Activated T-cell treated with anti-CD3 and anti-CD28 coated beads, Interleukin-2, amount 50 U/mL, for 72 hours (primary cell): ENCODE data around the gene KCNK3. TPM values are rescaled to one million over a fixed set of nuclear protein-coding genes. Genes with fewer than 3 reads are reported as not detected.

Source experiments
- ATAC-seq, 2 donors: fragments of 150-1000 bp; cut with Tn5 transposase; replicated peaks in 1 of 2; 2 replicates each; pipeline ENCODE4 v1.10.0; 2021; ENCODE audit warnings: moderate library complexity in 2 of 2, mild to moderate bottlenecking in 1 of 2
- DNase-seq, 2 donors: peaks; one replicate each; pipeline ENCODE4 v3.0.0; 2021 to 2022; ENCODE audit warnings: mixed read lengths in 1 of 2
- H3K27ac Mint-ChIP-seq: one replicate; pipeline ENCODE4 v1.8.0; 2022; ENCODE audit warnings: mild to moderate bottlenecking, moderate library complexity, mixed read lengths
- H3K27me3 Mint-ChIP-seq: one replicate; pipeline ENCODE4 v1.8.0; 2022; ENCODE audit warnings: low read depth, mixed read lengths
- H3K36me3 Mint-ChIP-seq, 2 donors: one replicate each; pipeline ENCODE4 v1.8.0; 2022; ENCODE audit warnings: mixed read lengths in 2 of 2, mild to moderate bottlenecking in 1 of 2; ENCODE audit not compliant: insufficient read depth in 2 of 2
- H3K4me1 Mint-ChIP-seq: one replicate; pipeline ENCODE4 v1.8.0; 2022; ENCODE audit warnings: low read depth, mixed read lengths
- H3K4me3 Mint-ChIP-seq, 2 donors: one replicate each; pipeline ENCODE4 v1.8.0; 2022; ENCODE audit warnings: mild to moderate bottlenecking in 2 of 2, mixed read lengths in 2 of 2, moderate library complexity in 2 of 2
- H3K9me3 Mint-ChIP-seq, 2 donors: one replicate each; pipeline ENCODE4 v1.8.0; 2022; ENCODE audit warnings: mixed read lengths in 2 of 2
- total RNA-seq, 2 donors: library from RNA; stranded (reverse); gene quantifications; one replicate each; pipeline ENCODE4 v1.2.3, GENCODE V29; 2022

KCNK3 gene
- total RNA-seq, 2 donors from 2014 or later: not detected

DNA sequence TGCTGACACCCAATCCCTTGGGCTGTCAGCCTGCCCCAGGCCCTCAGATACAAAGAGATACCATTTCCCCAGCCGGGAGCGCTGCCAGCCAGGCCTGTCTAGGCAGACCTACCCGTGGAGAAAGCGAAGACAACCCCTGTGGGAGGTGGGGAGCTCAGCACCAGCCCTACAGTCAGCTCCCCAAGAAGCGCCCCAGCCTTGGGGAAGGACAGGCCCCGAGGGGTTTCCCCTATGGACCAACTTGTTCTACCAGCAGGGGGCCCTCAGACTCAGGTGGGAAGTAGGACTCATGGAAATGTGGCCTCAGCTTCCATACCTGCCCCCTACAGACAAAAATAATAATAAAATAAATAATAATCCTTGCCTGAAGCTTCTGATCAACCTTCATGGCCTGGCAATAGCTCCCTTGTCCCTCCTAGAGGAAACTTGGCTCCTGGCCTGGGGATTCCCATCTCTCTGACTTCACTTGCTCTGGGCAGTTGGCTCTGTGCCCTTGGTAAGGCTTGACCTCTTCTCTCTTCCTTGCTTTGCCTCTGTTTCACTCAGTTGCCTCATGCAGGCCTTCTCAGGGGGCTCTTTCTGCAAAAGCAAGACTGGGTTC lies 78.6 kb downstream of the KCNK3 start:
- ATAC-seq (peak; percentile 21 to 39), DNase-seq (peak; percentile 25 to 41)
- H3K9me3 Mint-ChIP-seq: no peaks in the 10 kb centered on the region
- no peaks in the 10 kb centered on the region for H3K36me3 Mint-ChIP-seq
- H3K27ac Mint-ChIP-seq: no peak overlapping the region
- H3K4me1 Mint-ChIP-seq: peaks cover 55% of the 10 kb centered on the region
- H3K4me3 Mint-ChIP-seq: no peak overlapping the region
- H3K27me3 Mint-ChIP-seq: no peaks in the 10 kb centered on the region

DNA sequence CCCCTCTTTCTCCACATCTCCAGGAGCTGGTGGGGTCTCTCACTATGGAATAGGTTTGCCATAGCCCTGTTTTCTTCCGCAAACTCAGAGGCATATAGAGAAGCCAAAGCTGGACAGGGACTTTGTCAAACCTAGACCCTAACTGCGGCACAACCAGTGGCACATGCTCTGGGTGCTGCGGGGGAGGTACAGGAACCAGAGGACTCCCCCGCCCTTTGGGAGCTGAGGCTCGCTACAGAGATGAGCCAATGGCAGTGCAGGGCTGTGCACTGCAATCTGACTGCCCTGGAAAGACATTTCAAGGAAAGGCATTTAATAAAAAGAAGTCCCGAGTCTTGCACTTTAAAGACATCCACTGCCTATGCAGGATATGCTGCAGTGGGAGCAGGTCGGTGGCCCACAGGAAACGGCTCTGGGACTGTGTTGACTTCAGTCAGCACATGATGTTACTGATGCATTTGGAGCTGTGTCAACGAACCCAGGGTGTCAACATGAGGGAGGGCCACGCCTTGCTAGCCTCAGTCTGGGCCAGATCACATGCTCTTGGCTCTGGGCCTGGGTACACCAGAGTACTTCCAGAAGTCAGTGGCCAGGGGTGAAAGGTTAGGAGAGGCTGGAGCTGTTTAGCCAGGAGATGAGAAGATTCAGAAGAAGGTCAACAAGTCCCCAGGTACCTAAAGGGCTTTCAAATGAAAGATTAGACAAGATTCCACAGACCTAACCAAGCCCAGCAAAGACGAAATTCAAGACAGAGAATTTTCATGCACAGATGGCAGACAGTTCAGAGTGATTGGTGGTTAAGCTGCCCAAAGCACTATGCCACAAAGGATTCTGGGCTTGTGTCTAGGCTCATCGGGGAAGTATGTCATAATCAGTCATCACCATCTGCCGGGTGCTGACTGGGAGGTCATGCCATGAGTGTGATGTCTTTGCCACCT lies 79.8 kb downstream of the KCNK3 start:
- Mint-ChIP-seq H3K9me3 (no peaks in the 10 kb centered on the region), H3K4me3 (peak overlapping the region; percentile 19 to 30), H3K4me1 (peaks cover 49% of the 10 kb centered on the region), H3K36me3 (peaks cover 0 to 6% of the 10 kb centered on the region in 2 donors), H3K27ac (peak overlapping the region; percentile 53), H3K27me3 (no peaks in the 10 kb centered on the region)
- DNase-seq (peak in 1 of 2 donors; percentile 27), ATAC-seq (peak; percentile 68 to 70)

DNA sequence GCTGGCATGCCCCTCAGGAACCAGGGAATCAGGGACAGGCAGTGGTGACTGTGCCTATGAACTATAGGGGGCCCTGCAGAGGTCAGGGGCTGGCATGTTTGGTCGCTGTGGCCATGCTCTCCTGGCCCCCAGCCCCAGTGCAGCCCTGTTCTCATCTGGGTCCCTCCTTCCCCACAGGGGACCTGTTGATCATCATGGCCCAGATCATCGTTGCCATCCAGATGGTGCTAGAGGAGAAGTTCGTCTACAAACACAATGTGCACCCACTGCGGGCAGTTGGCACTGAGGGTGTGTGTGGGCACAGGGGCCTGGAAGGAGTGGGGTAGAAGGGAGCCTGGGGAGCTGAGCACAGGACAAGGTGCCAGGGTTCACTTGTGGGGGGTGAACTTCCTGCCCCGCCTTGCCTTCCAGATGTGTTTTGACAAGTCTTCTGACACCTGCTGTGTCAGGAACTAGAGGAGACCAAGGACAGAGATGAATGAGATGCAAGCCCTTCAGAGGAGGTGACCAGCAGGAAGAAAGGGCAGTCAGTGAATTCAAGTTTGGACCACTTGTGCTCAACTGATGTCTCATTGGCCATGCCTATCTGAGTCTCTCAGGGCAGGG lies 83.8 kb downstream of the KCNK3 start:
- peaks cover 6% of the 10 kb centered on the region in 2 donors for H3K36me3 Mint-ChIP-seq
- peak overlapping the region; percentile 21 for H3K27ac Mint-ChIP-seq
- peaks cover 40% of the 10 kb centered on the region for H3K4me1 Mint-ChIP-seq
- H3K4me3 Mint-ChIP-seq: no peak overlapping the region
- ATAC-seq (no peak), DNase-seq (no peak)
- H3K9me3 Mint-ChIP-seq: no peaks in the 10 kb centered on the region
- H3K27me3 Mint-ChIP-seq: no peaks in the 10 kb centered on the region

DNA sequence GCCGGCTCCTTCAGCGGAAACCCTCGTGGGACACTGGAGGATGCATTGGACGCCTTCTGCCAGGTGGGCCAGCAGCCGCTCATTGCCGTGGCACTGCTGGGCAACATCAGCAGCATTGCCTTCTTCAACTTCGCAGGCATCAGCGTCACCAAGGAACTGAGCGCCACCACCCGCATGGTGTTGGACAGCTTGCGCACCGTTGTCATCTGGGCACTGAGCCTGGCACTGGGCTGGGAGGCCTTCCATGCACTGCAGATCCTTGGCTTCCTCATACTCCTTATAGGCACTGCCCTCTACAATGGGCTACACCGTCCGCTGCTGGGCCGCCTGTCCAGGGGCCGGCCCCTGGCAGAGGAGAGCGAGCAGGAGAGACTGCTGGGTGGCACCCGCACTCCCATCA lies 85.6 kb downstream of the KCNK3 start:
- H3K4me3 Mint-ChIP-seq: no peak overlapping the region
- H3K27ac Mint-ChIP-seq: peak overlapping the region; percentile 47
- H3K27me3 Mint-ChIP-seq: no peaks in the 10 kb centered on the region
- peaks cover 22% of the 10 kb centered on the region for H3K4me1 Mint-ChIP-seq
- peak in 1 of 2 donors; percentile 5 for ATAC-seq
- peaks cover 6% of the 10 kb centered on the region in 2 donors for H3K36me3 Mint-ChIP-seq
- no peak for DNase-seq
- no peaks in the 10 kb centered on the region for H3K9me3 Mint-ChIP-seq

DNA sequence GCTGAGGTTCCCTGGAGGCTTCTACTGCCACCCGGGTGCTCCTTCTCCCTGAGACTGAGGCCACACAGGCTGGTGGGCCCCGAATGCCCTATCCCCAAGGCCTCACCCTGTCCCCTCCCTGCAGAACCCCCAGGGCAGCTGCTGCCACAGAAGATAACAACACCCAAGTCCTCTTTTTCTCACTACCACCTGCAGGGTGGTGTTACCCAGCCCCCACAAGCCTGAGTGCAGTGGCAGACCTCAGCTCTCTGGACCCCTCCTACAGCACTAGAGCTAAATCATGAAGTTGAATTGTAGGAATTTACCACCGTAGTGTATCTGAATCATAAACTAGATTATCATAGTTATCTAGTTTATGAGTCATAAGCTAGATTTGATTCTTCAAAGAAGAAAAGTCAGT lies 86.0 kb downstream of the KCNK3 start:
- peak overlapping the region in 1 of 2 donors; percentile 15 for H3K4me3 Mint-ChIP-seq
- H3K9me3 Mint-ChIP-seq: no peaks in the 10 kb centered on the region
- peak overlapping the region; percentile 47 for H3K27ac Mint-ChIP-seq
- H3K4me1 Mint-ChIP-seq: peaks cover 21% of the 10 kb centered on the region
- peak in 1 of 2 donors; percentile 45 for DNase-seq
- H3K36me3 Mint-ChIP-seq: peaks cover 6% of the 10 kb centered on the region in 2 donors
- ATAC-seq: peak; percentile 86 to 92
- no peaks in the 10 kb centered on the region for H3K27me3 Mint-ChIP-seq

DNA sequence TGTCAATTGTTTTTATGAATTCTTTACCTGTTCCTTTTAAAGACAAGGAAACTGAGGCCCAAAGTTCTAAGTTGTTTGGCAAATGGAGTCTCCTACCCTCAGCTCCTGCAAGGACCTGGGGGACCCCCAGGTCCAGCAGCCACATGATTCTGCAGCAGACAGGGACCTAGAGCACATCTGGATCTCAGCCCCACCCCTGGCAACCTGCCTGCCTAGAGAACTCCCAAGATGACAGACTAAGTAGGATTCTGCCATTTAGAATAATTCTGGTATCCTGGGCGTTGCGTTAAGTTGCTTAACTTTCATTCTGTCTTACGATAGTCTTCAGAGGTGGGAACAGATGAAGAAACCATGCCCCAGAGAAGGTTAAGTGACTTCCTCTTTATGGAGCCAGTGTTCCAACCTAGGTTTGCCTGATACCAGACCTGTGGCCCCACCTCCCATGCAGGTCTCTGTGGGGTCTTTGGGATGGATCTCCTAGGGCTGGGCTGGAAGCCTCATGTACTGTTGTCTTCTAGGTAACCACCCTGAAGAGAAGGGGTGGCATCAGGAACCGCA lies 87.8 kb downstream of the KCNK3 start:
- Mint-ChIP-seq H3K27ac (no peak overlapping the region), H3K9me3 (no peaks in the 10 kb centered on the region), H3K27me3 (no peaks in the 10 kb centered on the region), H3K36me3 (peaks cover 6 to 8% of the 10 kb centered on the region in 2 donors), H3K4me3 (no peak overlapping the region), H3K4me1 (peaks cover 25% of the 10 kb centered on the region)
- DNase-seq: no peak
- no peak for ATAC-seq

Other genes with a start within 250 kb of the KCNK3 start
- 1 to 10 TPM; 1.6 to 4.7 TPM for gene OTOF, start 214.6 kb upstream of the KCNK3 start, total RNA-seq
- gene CIB4, start 51.4 kb upstream of the KCNK3 start, total RNA-seq: not detected
- gene SLC35F6, start 71.6 kb downstream of the KCNK3 start, total RNA-seq: 1 to 10 TPM; 6.1 to 7.2 TPM
- gene CENPA, start 93.3 kb downstream of the KCNK3 start, total RNA-seq: 10 to 100 TPM; 40.9 to 43.2 TPM
- not detected for gene DPYSL5, start 155.4 kb downstream of the KCNK3 start, total RNA-seq